Measurements from ENCODE around the gene FYTTD1.

Gene FYTTD1

DNA sequence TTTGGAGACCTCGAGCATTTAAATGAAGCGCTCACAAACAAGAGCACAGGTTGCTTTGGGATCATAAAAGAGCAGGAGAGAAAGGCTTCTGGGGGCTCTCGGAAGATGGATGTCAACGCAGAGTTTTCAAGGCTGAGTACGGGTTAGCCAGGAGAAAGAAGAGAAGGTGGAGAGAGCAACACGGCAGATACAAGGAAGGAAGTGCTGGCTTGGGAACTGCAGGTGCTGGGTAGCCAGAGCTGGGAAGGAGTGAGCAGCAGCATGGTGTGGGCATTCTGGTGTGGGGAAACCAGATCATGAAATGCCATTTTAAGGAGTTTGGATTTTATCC, 12.4 kb upstream of the FYTTD1 start:
- no peak for DNase-seq (ENCODE audit: low read depth in 1 of 2, low spot score in 1 of 2)
- Histone ChIP-seq H3K27me3 (ENCODE audit: insufficient read depth, poor library complexity, severe bottlenecking) (no peaks in the 10 kb centered on the region), H3K4me3 (replicated peaks; ENCODE audit: insufficient read depth, low read length) (peak overlapping the region; percentile 77), H3K27ac (replicated peaks) (peak overlapping the region; percentile 59)
- TF ChIP-seq, protein P1, sequence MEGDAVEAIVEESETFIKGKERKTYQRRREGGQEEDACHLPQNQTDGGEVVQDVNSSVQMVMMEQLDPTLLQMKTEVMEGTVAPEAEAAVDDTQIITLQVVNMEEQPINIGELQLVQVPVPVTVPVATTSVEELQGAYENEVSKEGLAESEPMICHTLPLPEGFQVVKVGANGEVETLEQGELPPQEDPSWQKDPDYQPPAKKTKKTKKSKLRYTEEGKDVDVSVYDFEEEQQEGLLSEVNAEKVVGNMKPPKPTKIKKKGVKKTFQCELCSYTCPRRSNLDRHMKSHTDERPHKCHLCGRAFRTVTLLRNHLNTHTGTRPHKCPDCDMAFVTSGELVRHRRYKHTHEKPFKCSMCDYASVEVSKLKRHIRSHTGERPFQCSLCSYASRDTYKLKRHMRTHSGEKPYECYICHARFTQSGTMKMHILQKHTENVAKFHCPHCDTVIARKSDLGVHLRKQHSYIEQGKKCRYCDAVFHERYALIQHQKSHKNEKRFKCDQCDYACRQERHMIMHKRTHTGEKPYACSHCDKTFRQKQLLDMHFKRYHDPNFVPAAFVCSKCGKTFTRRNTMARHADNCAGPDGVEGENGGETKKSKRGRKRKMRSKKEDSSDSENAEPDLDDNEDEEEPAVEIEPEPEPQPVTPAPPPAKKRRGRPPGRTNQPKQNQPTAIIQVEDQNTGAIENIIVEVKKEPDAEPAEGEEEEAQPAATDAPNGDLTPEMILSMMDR (IDR thresholded peaks at IDR 0.05; ENCODE audit: insufficient read depth, low read length) = no peak
- no peak for TF ChIP-seq GABPA (IDR thresholded peaks at IDR 0.05; ENCODE audit: low read depth)
- TF ChIP-seq SPI1 (IDR thresholded peaks at IDR 0.05; ENCODE audit: borderline replicate concordance, low read depth) = peak; percentile 62; the same call in 1 of the 2 replicates
- TF ChIP-seq, protein P2, sequence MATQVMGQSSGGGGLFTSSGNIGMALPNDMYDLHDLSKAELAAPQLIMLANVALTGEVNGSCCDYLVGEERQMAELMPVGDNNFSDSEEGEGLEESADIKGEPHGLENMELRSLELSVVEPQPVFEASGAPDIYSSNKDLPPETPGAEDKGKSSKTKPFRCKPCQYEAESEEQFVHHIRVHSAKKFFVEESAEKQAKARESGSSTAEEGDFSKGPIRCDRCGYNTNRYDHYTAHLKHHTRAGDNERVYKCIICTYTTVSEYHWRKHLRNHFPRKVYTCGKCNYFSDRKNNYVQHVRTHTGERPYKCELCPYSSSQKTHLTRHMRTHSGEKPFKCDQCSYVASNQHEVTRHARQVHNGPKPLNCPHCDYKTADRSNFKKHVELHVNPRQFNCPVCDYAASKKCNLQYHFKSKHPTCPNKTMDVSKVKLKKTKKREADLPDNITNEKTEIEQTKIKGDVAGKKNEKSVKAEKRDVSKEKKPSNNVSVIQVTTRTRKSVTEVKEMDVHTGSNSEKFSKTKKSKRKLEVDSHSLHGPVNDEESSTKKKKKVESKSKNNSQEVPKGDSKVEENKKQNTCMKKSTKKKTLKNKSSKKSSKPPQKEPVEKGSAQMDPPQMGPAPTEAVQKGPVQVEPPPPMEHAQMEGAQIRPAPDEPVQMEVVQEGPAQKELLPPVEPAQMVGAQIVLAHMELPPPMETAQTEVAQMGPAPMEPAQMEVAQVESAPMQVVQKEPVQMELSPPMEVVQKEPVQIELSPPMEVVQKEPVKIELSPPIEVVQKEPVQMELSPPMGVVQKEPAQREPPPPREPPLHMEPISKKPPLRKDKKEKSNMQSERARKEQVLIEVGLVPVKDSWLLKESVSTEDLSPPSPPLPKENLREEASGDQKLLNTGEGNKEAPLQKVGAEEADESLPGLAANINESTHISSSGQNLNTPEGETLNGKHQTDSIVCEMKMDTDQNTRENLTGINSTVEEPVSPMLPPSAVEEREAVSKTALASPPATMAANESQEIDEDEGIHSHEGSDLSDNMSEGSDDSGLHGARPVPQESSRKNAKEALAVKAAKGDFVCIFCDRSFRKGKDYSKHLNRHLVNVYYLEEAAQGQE (IDR thresholded peaks at IDR 0.05; ENCODE audit: insufficient replicate concordance, low read depth) = peak; percentile 13
- TF ChIP-seq POLR2AphosphoS5 (IDR thresholded peaks at IDR 0.05; ENCODE audit: low read depth) = peak; percentile 34; the same call in 1 of the 2 replicates

DNA sequence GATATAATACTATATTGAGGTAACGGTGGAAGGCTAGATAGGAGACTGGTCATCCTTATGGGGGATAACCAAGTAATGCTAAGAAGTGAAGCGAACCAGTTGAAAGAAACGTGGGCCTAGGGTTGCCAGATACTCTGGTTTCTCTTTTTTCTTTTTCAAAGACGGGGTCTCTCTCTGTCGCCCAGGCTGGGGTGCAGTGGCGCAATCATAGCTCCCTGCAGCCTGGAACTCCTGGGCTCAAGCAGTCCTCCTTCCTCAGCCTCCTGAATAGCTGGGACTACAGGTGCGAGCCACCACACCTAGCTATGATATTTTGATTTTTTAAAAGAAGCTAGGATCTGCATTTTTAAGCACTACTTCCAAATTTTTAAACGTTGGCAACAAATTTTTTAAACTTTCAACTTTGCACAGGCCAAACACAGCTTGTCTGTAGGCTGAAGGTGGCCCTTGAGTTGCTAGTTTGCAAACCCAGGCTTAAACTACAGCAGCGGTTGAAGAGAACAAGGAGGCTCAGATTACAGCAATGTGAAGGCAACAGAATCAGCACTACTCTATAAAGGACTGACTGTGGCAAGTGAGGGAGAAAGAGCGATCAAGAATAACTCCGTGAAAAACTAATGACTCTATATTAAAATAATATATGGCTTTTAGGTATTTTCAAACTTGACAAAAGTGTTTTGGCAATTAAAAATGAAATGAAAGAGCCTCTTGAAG, 11.8 kb upstream of the FYTTD1 start:
- peak overlapping the region; percentile 59; the same call in 1 of the 2 replicates for H3K27ac ChIP-seq (replicated peaks)
- no peak for DNase-seq (ENCODE audit: low read depth in 1 of 2, low spot score in 1 of 2)
- H3K27me3 ChIP-seq (ENCODE audit: insufficient read depth, poor library complexity, severe bottlenecking) = no peaks in the 10 kb centered on the region
- TF ChIP-seq, protein P1 (IDR thresholded peaks at IDR 0.05; ENCODE audit: insufficient read depth, low read length) = no peak
- TF ChIP-seq SPI1 (IDR thresholded peaks at IDR 0.05; ENCODE audit: borderline replicate concordance, low read depth) (no peak), POLR2AphosphoS5 (IDR thresholded peaks at IDR 0.05; ENCODE audit: low read depth) (no peak), GABPA (IDR thresholded peaks at IDR 0.05; ENCODE audit: low read depth) (no peak)
- TF ChIP-seq, protein P2 (IDR thresholded peaks at IDR 0.05; ENCODE audit: insufficient replicate concordance, low read depth) = no peak
- H3K4me3 ChIP-seq (replicated peaks; ENCODE audit: insufficient read depth, low read length) = peak overlapping the region; percentile 77

DNA sequence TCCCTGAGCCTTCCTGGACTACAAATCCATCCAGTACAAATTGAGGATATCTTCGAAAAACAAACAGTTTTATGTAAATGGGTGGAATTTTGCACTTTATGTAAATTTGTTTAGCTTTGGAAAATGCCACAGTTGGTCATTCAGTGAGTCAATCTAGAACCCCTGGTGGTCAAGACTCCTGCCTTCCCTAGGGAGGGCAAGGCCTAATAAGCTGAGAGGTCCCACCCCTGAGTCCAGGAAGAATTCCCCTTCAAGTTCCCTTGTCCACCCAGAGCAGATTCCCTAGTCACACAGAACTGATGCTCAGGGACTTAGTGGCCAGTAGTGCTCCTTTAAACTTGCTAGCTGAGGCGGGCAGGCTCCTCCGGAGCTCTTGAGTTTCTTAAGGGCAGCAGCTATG, 6.9 kb upstream of the FYTTD1 start:
- TF ChIP-seq, protein P1 (IDR thresholded peaks at IDR 0.05; ENCODE audit: insufficient read depth, low read length) = no peak
- TF ChIP-seq GABPA (IDR thresholded peaks at IDR 0.05; ENCODE audit: low read depth) (no peak), POLR2AphosphoS5 (IDR thresholded peaks at IDR 0.05; ENCODE audit: low read depth) (no peak), SPI1 (IDR thresholded peaks at IDR 0.05; ENCODE audit: borderline replicate concordance, low read depth) (no peak)
- TF ChIP-seq, protein P2 (IDR thresholded peaks at IDR 0.05; ENCODE audit: insufficient replicate concordance, low read depth) = no peak
- DNase-seq (ENCODE audit: low read depth in 1 of 2, low spot score in 1 of 2) = no peak
- Histone ChIP-seq H3K27ac (replicated peaks) (no peak overlapping the region), H3K27me3 (ENCODE audit: insufficient read depth, poor library complexity, severe bottlenecking) (no peaks in the 10 kb centered on the region), H3K4me3 (replicated peaks; ENCODE audit: insufficient read depth, low read length) (no peak overlapping the region)
